ENCODE results near the gene ARFGEF3.

ARFGEF3 gene

GRCh38 chr6:138339024-138339423 is 177.3 kb downstream of the ARFGEF3 start:
- no peak overlapping the region for H3K27ac ChIP-seq (ENCODE audit: low read length)
- no peak overlapping the region for H3K4me2 ChIP-seq (ENCODE audit: low read length)
- no peaks in the 10 kb centered on the region for H3K36me3 ChIP-seq (replicated peaks; ENCODE audit: low read depth, low read length)
- no peaks in the 10 kb centered on the region for H3K9me3 ChIP-seq (ENCODE audit: insufficient read depth, low read length)
- TF ChIP-seq, protein P1, sequence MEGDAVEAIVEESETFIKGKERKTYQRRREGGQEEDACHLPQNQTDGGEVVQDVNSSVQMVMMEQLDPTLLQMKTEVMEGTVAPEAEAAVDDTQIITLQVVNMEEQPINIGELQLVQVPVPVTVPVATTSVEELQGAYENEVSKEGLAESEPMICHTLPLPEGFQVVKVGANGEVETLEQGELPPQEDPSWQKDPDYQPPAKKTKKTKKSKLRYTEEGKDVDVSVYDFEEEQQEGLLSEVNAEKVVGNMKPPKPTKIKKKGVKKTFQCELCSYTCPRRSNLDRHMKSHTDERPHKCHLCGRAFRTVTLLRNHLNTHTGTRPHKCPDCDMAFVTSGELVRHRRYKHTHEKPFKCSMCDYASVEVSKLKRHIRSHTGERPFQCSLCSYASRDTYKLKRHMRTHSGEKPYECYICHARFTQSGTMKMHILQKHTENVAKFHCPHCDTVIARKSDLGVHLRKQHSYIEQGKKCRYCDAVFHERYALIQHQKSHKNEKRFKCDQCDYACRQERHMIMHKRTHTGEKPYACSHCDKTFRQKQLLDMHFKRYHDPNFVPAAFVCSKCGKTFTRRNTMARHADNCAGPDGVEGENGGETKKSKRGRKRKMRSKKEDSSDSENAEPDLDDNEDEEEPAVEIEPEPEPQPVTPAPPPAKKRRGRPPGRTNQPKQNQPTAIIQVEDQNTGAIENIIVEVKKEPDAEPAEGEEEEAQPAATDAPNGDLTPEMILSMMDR (IDR thresholded peaks at IDR 0.05; ENCODE audit: low read depth, low read length): no peak
- no peak for TF ChIP-seq EZH2phosphoT487 (IDR thresholded peaks at IDR 0.05; ENCODE audit: low read depth)
- no peaks in the 10 kb centered on the region for H3K79me2 ChIP-seq (ENCODE audit: low read length)
- H3K4me3 ChIP-seq (ENCODE audit: low read length): no peak overlapping the region
- H3K4me1 ChIP-seq (ENCODE audit: low read length): no peaks in the 10 kb centered on the region
- H3K9ac ChIP-seq (ENCODE audit: low read length): no peak overlapping the region
- H4K20me1 ChIP-seq (ENCODE audit: insufficient read depth, low read length): no peaks in the 10 kb centered on the region
- H2AFZ ChIP-seq (ENCODE audit: low read depth, low read length): no peak overlapping the region
- no peaks in the 10 kb centered on the region; the same call in 1 of the 2 replicates for H3K27me3 ChIP-seq (ENCODE audit: low read depth, low read length)

- no peak overlapping the region for H3K27ac ChIP-seq (ENCODE audit: low read length)
- no peak overlapping the region for H3K4me3 ChIP-seq (ENCODE audit: low read length)
- no peaks in the 10 kb centered on the region for H4K20me1 ChIP-seq (ENCODE audit: insufficient read depth, low read length)
- no peak overlapping the region for H3K4me2 ChIP-seq (ENCODE audit: low read length)
- no peak overlapping the region for H3K9ac ChIP-seq (ENCODE audit: low read length)
- no peaks in the 10 kb centered on the region for H3K79me2 ChIP-seq (ENCODE audit: low read length)
- no peaks in the 10 kb centered on the region for H3K9me3 ChIP-seq (ENCODE audit: insufficient read depth, low read length)
- no peaks in the 10 kb centered on the region; the same call in 1 of the 2 replicates for H3K27me3 ChIP-seq (ENCODE audit: low read depth, low read length)
- TF ChIP-seq EZH2phosphoT487 (IDR thresholded peaks at IDR 0.05; ENCODE audit: low read depth): no peak
- no peaks in the 10 kb centered on the region for H3K4me1 ChIP-seq (ENCODE audit: low read length)
- no peaks in the 10 kb centered on the region for H3K36me3 ChIP-seq (replicated peaks; ENCODE audit: low read depth, low read length)
- H2AFZ ChIP-seq (ENCODE audit: low read depth, low read length): no peak overlapping the region
Observed at GRCh38 chr6:138341176-138341575, 179.4 kb downstream of the ARFGEF3 start.

DNA sequence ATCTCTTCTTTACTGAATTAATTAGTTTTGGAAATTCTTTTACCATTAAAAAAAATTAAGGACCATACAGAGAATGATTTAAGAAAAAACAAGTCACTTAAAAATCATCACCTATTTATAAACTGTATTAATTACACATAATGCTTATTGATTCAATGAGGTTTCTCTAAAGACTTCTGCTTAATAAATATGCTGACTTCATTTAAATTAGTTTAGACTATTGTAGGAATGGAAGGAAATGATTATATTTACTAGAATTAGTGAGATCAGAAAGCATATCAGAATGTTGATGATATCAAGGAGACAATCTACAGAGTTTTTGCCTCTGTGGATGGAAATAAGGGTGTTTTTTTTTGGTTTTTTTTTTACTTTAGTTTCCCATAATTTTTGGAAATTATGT is 181.4 kb downstream of the ARFGEF3 start:
- Histone ChIP-seq H3K36me3 (replicated peaks; ENCODE audit: low read depth, low read length) (no peaks in the 10 kb centered on the region), H3K27ac (ENCODE audit: low read length) (no peak overlapping the region), H3K4me3 (ENCODE audit: low read length) (no peak overlapping the region), H3K27me3 (ENCODE audit: low read depth, low read length) (no peaks in the 10 kb centered on the region; the same call in 1 of the 2 replicates), H3K4me1 (ENCODE audit: low read length) (no peaks in the 10 kb centered on the region), H4K20me1 (ENCODE audit: insufficient read depth, low read length) (no peaks in the 10 kb centered on the region), H3K4me2 (ENCODE audit: low read length) (no peak overlapping the region), H2AFZ (ENCODE audit: low read depth, low read length) (no peak overlapping the region), H3K9ac (ENCODE audit: low read length) (no peak overlapping the region), H3K9me3 (ENCODE audit: insufficient read depth, low read length) (no peaks in the 10 kb centered on the region), H3K79me2 (ENCODE audit: low read length) (no peaks in the 10 kb centered on the region)
- TF ChIP-seq, protein P1 (IDR thresholded peaks at IDR 0.05; ENCODE audit: low read depth, low read length): no peak
- TF ChIP-seq EZH2phosphoT487 (IDR thresholded peaks at IDR 0.05; ENCODE audit: low read depth): no peak

DNA sequence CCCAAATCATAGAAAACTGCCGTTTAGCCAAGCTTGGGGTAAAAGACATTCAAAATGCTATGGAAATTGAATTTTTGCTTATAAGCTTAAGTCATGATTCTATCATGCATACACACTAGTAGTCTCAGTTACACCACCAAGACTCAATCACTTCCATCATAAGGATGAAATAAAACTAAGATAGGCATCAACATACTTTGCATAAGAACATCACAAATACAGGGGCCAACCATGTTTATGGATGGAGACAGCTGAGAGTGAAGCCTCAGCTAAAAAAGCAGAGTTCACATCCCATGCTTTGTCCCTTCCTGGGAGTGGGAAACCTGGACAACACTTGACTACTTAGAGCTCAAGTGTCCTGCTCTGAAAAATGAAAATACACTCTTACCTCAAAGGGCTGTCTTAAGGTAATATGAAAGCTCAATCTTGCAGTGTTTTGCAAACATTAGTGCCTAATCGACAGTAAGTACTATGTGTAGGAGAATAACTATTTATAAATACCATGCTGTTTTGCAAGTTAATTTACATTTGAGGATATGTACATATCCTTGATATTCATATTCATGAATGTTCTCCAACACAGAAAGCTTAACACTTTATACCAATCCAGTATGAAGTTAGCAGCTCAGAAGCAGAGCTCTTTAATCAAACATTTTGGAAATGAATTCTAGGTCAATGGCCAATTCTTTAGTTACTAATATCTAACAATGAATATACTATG is 184.0 kb downstream of the ARFGEF3 start:
- H3K79me2 ChIP-seq (ENCODE audit: low read length): no peaks in the 10 kb centered on the region
- TF ChIP-seq EZH2phosphoT487 (IDR thresholded peaks at IDR 0.05; ENCODE audit: low read depth): no peak
- TF ChIP-seq, protein P1 (IDR thresholded peaks at IDR 0.05; ENCODE audit: low read depth, low read length): no peak

More for the DNA sequence above, 184.0 kb downstream of the ARFGEF3 start:
- Histone ChIP-seq H3K4me2 (ENCODE audit: low read length) (no peak overlapping the region), H3K9me3 (ENCODE audit: insufficient read depth, low read length) (no peaks in the 10 kb centered on the region), H3K9ac (ENCODE audit: low read length) (no peak overlapping the region), H2AFZ (ENCODE audit: low read depth, low read length) (no peak overlapping the region), H3K4me1 (ENCODE audit: low read length) (no peaks in the 10 kb centered on the region), H3K27ac (ENCODE audit: low read length) (no peak overlapping the region), H3K27me3 (ENCODE audit: low read depth, low read length) (no peaks in the 10 kb centered on the region; the same call in 1 of the 2 replicates), H3K4me3 (ENCODE audit: low read length) (no peak overlapping the region), H4K20me1 (ENCODE audit: insufficient read depth, low read length) (no peaks in the 10 kb centered on the region), H3K36me3 (replicated peaks; ENCODE audit: low read depth, low read length) (no peaks in the 10 kb centered on the region)
